Measurements from ENCODE around the gene GRM8. TPM values are rescaled to one million over a fixed set of nuclear protein-coding genes. Genes with fewer than 3 reads are reported as not detected.

Gene GRM8
- polyA plus RNA-seq, 1 donor from 2014 or later = 1.5 TPM

DNA sequence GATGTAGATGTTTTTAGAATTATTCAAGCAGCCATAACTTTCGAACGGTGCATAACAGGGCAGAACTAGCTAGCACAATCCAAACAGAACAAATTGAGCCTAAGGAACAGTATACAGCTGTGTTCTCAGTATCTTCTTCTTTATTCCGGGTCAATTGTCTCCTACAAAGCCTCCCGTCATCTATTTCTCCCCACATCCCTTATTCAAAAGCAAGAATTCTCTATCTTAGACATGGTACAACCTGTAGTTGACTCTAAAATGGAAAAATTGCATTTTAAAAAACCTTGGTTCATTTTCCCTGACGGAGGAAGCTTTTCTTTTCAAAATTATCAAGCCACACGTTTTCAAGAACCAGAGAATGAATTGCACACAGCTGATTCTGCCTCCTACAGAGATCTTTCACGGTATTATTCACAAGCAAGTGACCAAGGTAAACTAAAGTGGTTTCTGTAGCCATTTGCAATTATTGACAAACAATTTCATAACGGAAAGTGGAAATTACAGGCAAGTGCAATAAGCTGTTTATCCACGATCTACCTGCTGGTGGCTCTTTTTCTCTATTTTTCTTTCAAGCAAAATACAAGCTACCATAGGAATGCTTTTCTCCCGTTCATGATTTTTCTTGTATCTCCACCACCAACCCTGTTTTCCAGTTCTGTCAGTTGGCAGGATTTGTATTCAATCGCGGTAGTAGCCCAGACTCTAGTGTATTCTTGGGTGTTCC lies 2.3 kb downstream of the GRM8 start:
- no peak overlapping the region for H2AFZ ChIP-seq (ENCODE audit: low read depth, low read length)
- H3K9ac ChIP-seq (ENCODE audit: low read length) = no peak overlapping the region
- H3K36me3 ChIP-seq (ENCODE audit: insufficient read depth, low read length) = no peaks in the 10 kb centered on the region
- H3K79me2 ChIP-seq (replicated peaks; ENCODE audit: insufficient read depth, low read length) = no peaks in the 10 kb centered on the region
- H3K4me2 ChIP-seq (ENCODE audit: low read length) = no peak overlapping the region
- H4K20me1 ChIP-seq (ENCODE audit: insufficient read depth) = no peaks in the 10 kb centered on the region
- no peak for TF ChIP-seq EZH2 (IDR thresholded peaks at IDR 0.05; ENCODE audit: borderline replicate concordance, insufficient read depth, low read length, poor library complexity, severe bottlenecking)
- TF ChIP-seq TAF1 (IDR thresholded peaks at IDR 0.05; ENCODE audit: low read depth) = no peak
- peak; percentile 24 for TF ChIP-seq RAD21 (conservative IDR thresholded peaks at IDR 0.05)
- peak; percentile 23 for TF ChIP-seq POLR2AphosphoS5 (IDR thresholded peaks at IDR 0.05)
- TF ChIP-seq MXI1 (conservative IDR thresholded peaks at IDR 0.05; ENCODE audit: poor library complexity, severe bottlenecking) = no peak
- TF ChIP-seq, protein P1, sequence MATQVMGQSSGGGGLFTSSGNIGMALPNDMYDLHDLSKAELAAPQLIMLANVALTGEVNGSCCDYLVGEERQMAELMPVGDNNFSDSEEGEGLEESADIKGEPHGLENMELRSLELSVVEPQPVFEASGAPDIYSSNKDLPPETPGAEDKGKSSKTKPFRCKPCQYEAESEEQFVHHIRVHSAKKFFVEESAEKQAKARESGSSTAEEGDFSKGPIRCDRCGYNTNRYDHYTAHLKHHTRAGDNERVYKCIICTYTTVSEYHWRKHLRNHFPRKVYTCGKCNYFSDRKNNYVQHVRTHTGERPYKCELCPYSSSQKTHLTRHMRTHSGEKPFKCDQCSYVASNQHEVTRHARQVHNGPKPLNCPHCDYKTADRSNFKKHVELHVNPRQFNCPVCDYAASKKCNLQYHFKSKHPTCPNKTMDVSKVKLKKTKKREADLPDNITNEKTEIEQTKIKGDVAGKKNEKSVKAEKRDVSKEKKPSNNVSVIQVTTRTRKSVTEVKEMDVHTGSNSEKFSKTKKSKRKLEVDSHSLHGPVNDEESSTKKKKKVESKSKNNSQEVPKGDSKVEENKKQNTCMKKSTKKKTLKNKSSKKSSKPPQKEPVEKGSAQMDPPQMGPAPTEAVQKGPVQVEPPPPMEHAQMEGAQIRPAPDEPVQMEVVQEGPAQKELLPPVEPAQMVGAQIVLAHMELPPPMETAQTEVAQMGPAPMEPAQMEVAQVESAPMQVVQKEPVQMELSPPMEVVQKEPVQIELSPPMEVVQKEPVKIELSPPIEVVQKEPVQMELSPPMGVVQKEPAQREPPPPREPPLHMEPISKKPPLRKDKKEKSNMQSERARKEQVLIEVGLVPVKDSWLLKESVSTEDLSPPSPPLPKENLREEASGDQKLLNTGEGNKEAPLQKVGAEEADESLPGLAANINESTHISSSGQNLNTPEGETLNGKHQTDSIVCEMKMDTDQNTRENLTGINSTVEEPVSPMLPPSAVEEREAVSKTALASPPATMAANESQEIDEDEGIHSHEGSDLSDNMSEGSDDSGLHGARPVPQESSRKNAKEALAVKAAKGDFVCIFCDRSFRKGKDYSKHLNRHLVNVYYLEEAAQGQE (IDR thresholded peaks at IDR 0.05; ENCODE audit: borderline replicate concordance) = peak; percentile 24
- no peak for TF ChIP-seq SMC3 (conservative IDR thresholded peaks at IDR 0.05; ENCODE audit: poor library complexity)
- no peak for TF ChIP-seq EP300 (conservative IDR thresholded peaks at IDR 0.05; ENCODE audit: poor library complexity, severe bottlenecking)
- TF ChIP-seq, protein P2, sequence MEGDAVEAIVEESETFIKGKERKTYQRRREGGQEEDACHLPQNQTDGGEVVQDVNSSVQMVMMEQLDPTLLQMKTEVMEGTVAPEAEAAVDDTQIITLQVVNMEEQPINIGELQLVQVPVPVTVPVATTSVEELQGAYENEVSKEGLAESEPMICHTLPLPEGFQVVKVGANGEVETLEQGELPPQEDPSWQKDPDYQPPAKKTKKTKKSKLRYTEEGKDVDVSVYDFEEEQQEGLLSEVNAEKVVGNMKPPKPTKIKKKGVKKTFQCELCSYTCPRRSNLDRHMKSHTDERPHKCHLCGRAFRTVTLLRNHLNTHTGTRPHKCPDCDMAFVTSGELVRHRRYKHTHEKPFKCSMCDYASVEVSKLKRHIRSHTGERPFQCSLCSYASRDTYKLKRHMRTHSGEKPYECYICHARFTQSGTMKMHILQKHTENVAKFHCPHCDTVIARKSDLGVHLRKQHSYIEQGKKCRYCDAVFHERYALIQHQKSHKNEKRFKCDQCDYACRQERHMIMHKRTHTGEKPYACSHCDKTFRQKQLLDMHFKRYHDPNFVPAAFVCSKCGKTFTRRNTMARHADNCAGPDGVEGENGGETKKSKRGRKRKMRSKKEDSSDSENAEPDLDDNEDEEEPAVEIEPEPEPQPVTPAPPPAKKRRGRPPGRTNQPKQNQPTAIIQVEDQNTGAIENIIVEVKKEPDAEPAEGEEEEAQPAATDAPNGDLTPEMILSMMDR (IDR thresholded peaks at IDR 0.05; ENCODE audit: poor library complexity, severe bottlenecking) = peak; percentile 41
- H3K4me3 ChIP-seq (ENCODE audit: low read length) = peak overlapping the region; percentile 89
- H3K27me3 ChIP-seq (ENCODE audit: insufficient read depth, low read depth, low read length) = peaks cover 42% of the 10 kb centered on the region
- H3F3A ChIP-seq (ENCODE audit: insufficient read depth, low read length, poor library complexity, severe bottlenecking) = no peaks in the 10 kb centered on the region
- H3K9me3 ChIP-seq (ENCODE audit: low read length) = no peaks in the 10 kb centered on the region
- H3K9me2 ChIP-seq (ENCODE audit: insufficient read depth, low read length) = no peaks in the 10 kb centered on the region
- H3K27ac ChIP-seq (ENCODE audit: low read length) = no peak overlapping the region

DNA sequence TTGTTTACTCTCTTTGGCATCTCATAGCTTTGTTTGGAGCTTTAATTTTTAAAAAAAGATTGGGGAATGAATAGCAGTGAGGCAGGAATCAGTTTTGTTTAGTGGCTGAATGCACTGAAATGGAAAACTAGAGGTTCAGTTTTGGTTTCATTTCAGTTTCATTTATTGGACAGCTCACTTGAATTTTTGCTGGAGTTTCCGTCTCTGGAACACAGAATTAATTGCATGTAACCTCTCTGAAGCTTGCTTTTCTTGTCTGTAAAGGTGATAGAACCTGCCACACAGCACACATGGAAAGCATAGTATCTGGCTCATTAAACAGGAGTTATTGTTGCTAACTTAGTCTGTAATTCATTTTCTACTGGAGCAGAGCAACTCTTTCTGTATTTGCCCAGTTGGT lies 7.1 kb downstream of the GRM8 start:
- Histone ChIP-seq H3K9me2 (ENCODE audit: insufficient read depth, low read length) (no peaks in the 10 kb centered on the region), H3K4me3 (ENCODE audit: low read length) (no peak overlapping the region), H3K9me3 (ENCODE audit: low read length) (no peaks in the 10 kb centered on the region), H3K27me3 (ENCODE audit: insufficient read depth, low read depth, low read length) (peaks cover 17% of the 10 kb centered on the region), H3F3A (ENCODE audit: insufficient read depth, low read length, poor library complexity, severe bottlenecking) (no peaks in the 10 kb centered on the region), H3K4me2 (ENCODE audit: low read length) (no peak overlapping the region), H3K27ac (ENCODE audit: low read length) (no peak overlapping the region), H3K36me3 (ENCODE audit: insufficient read depth, low read length) (no peaks in the 10 kb centered on the region), H3K79me2 (replicated peaks; ENCODE audit: insufficient read depth, low read length) (no peaks in the 10 kb centered on the region), H4K20me1 (ENCODE audit: insufficient read depth) (no peaks in the 10 kb centered on the region), H3K9ac (ENCODE audit: low read length) (no peak overlapping the region), H2AFZ (ENCODE audit: low read depth, low read length) (no peak overlapping the region)
- TF ChIP-seq, protein P2 (IDR thresholded peaks at IDR 0.05; ENCODE audit: poor library complexity, severe bottlenecking) = no peak
- no peak for TF ChIP-seq TAF1 (IDR thresholded peaks at IDR 0.05; ENCODE audit: low read depth)
- no peak for TF ChIP-seq SMC3 (conservative IDR thresholded peaks at IDR 0.05; ENCODE audit: poor library complexity)
- no peak for TF ChIP-seq EP300 (conservative IDR thresholded peaks at IDR 0.05; ENCODE audit: poor library complexity, severe bottlenecking)
- TF ChIP-seq EZH2 (IDR thresholded peaks at IDR 0.05; ENCODE audit: borderline replicate concordance, insufficient read depth, low read length, poor library complexity, severe bottlenecking) = no peak
- TF ChIP-seq RAD21 (conservative IDR thresholded peaks at IDR 0.05) = no peak
- TF ChIP-seq POLR2AphosphoS5 (IDR thresholded peaks at IDR 0.05) = no peak
- TF ChIP-seq, protein P1 (IDR thresholded peaks at IDR 0.05; ENCODE audit: borderline replicate concordance) = no peak
- TF ChIP-seq MXI1 (conservative IDR thresholded peaks at IDR 0.05; ENCODE audit: poor library complexity, severe bottlenecking) = no peak

Data from neural cell (in vitro differentiated cells).